DMS79 treated with DMSO at 0.1 percent for 48 hours (cell line): ENCODE measurements around the gene MRPS27.
"Not testable (repeated sequence)": the region's sequence is repeated elsewhere in the genome, so short reads cannot be mapped to it uniquely, and the experiment has no call there.

Source experiments
- DNase-seq: peaks from one replicate; lab custom pipeline; 2025; lab: John Stamatoyannopoulos, UW

The MRPS27 gene

DNA sequence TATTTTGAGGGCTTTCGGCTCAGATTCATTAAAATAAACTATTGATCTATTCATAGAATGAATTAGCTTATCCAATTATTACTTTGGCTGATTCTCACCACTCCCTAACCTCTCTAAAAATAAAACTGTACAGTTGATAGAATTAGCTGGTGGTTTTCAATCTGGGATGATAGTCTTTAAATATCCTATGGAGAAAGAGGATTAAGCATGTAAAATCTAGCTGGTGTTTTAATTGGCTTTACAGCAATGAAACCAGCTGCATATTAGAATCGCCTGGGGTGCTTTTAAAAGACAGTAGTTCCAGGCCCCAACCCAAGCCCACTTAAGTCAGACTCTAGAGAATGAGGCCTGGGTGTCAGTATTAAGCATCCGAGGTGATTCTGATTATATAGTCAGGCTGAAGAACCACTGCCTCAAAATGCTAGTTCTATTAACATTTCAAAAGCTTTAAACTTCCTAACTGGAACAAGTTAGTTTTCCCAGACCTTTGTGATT lies 117.7 kb downstream of the MRPS27 start:
- no peak for DNase-seq

DNA sequence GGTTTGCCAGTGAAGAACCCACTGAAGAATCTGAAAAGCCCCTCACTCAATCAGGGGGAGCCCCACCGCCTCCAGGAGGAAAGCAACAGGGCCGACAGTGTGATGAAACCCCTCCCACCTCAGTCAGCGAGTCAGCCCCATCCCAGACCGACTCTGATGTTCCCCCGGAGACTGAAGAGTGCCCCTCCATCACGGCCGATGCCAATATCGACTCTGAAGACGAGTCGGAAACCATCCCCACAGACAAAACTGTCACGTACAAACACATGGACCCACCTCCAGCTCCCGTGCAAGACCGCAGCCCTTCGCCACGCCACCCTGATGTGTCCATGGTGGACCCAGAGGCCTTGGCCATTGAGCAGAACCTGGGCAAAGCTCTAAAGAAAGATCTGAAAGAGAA lies 120.4 kb downstream of the MRPS27 start:
- no peak for DNase-seq

GRCh38 chr5:72197393-72197792 lies 122.6 kb downstream of the MRPS27 start:
- DNase-seq, result no peak

GRCh38 chr5:72195581-72195980 lies 124.5 kb downstream of the MRPS27 start:
- DNase-seq, result no peak

GRCh38 chr5:72194846-72195245 lies 125.2 kb downstream of the MRPS27 start:
- DNase-seq, result no peak

- no peak for DNase-seq
Measured at GRCh38 chr5:72191404-72191803, 128.6 kb downstream of the MRPS27 start.

DNA sequence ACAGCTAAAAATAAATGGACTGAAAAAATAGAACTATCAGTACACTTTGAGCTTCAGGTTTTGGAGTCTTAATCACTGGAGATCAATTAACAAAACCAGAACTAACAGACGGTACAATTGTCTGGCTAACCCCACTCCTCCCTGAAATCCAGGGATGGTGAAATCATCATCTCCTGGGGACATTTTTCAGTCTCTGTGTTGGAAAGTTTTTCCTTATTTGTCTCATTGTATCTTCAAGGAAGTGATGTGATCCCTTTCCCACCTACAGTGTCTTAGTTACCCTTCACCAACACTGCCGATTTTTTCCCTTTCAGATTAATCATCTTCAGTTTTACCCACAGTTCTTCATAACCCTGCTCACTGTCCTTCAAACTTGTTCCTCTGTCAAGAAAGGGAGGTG lies 130.9 kb downstream of the MRPS27 start:
- no peak for DNase-seq

- DNase-seq, result no peak
Measured at GRCh38 chr5:72188166-72188565, 131.9 kb downstream of the MRPS27 start.

GRCh38 chr5:72187388-72188075 lies 132.5 kb downstream of the MRPS27 start:
- DNase-seq, result no peak

DNA sequence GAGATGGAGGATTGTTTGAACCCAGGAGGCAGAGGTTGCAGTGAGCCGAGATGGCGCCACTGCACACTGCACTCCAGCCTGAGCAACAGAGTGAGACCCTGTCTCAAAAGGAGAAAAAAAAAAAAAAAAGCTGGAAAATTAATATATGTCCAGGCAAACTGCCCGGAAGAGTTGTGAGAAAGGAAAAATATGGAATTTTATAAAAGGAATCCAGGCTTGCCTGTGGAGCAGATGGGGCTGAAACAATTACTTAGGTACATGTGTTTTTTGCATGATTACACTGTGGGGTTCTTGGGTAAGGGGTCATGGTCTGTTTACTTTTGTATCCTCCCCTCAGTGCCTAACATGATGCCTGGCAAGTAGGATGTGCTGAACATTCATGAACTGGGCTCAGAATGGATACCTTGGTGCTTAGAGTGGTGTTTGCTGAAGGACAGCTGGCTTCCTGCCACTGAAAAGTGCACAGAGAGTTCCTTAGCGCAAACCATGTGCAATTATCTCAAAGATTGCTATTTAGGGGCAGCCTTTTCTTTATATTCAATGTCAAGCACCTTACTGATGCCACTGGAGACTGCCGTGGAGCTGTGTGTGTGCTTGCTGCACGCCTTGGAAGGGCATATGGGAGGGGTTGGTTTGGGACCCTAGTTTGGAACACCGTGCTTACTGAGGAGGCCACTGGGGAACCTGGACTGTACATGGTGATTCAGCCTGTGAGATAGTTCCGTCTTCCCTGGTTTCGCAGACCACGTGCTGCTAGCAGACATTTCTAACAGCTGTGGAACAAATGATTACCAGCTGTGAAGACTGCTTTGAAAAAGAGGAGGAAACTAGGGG lies 134.3 kb downstream of the MRPS27 start:
- DNase-seq, result peak; percentile 15

DNA sequence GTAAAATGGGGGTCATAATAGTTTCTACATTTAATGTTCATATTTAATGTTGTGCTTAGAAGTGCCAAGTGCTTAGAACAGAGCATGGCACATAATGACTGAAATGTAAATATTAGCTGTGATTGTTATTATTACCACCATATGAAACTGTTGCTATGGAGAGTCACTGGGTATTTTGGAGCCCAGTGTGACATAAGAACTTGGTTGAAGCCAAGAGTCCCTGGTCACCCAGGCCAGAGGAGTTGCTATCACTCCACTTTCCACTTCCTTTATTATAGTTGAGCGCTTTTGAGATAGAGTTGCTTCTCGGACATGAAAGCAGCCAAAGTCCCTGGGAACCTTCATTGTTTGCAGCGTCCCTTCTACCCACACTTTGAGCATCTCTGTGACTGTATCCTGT lies 135.6 kb downstream of the MRPS27 start:
- DNase-seq, result no peak

DNA sequence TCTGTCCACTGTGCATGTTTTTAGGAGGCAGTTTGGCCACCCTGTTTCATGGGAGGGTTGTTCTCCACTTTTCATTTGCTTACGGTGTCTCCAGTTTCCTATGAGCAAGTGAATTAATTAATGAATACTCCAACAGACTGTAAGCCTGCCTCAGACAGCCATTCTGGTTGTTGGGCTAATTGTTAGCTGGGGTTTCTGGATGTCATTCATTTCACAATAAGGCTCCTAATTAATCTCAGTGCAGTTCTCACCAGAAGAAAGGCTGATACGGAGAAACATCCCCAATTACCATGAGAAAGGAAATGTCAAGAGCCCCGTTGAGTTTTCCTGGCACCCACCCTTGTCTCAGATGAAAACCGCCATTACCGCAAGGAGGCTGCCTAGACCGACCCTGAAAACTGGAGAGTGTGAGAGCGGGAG lies 136.9 kb downstream of the MRPS27 start:
- no peak for DNase-seq

DNA sequence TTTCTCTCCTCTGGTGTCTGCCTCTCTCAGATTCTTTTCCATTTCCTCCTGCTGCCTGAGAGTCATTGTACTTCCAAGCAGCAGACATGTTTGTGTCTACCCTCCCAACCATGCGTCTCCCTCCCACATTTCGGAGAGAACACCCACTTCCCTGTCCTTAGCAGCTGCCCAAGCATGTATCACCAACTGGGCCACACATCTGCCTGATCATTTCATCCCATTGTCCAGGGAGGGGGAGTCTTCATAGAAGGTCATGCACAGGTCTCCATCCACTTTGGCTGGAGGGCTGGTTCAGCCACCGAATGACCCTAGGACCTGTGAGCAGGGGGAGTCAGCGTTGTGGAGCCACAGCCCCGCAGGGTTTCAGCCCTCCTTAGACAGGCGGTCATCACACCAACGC lies 137.4 kb downstream of the MRPS27 start:
- DNase-seq, result no peak

GRCh38 chr5:72180925-72181324 lies 139.1 kb downstream of the MRPS27 start:
- DNase-seq, result no peak

- no peak for DNase-seq
Measured at GRCh38 chr5:72179816-72180440, 140.1 kb downstream of the MRPS27 start.

GRCh38 chr5:72179028-72179815 lies 140.8 kb downstream of the MRPS27 start:
- no peak for DNase-seq

- no peak for DNase-seq
Measured at GRCh38 chr5:72177538-72177937, 142.5 kb downstream of the MRPS27 start.

GRCh38 chr5:72172786-72173185 lies 147.3 kb downstream of the MRPS27 start:
- no peak for DNase-seq

GRCh38 chr5:72171667-72172066 lies 148.4 kb downstream of the MRPS27 start:
- DNase-seq, result no peak

GRCh38 chr5:72171181-72171580 lies 148.9 kb downstream of the MRPS27 start:
- DNase-seq, result not testable (repeated sequence)

- DNase-seq, result no peak
Measured at GRCh38 chr5:72170101-72170500, 149.9 kb downstream of the MRPS27 start.
